Panc1 (cell line): Measurements from ENCODE around the gene AKAP13.

ENCODE experiments used
- POLR2AphosphoS5 ChIP-seq: IDR thresholded peaks from 2 replicates; pipeline ENCODE4 v1.6.1; 2012; ENCODE audit warnings: mild to moderate bottlenecking, low read depth, low read length, moderate library complexity
- TF ChIP-seq, protein P1 (sequence below): fragments of 450-650 bp; IDR thresholded peaks from 2 replicates; pipeline ENCODE4 v1.5.1; 2017; ENCODE audit warnings: mild to moderate bottlenecking

- TF ChIP-seq POLR2AphosphoS5, result no peak
- TF ChIP-seq, protein P1, sequence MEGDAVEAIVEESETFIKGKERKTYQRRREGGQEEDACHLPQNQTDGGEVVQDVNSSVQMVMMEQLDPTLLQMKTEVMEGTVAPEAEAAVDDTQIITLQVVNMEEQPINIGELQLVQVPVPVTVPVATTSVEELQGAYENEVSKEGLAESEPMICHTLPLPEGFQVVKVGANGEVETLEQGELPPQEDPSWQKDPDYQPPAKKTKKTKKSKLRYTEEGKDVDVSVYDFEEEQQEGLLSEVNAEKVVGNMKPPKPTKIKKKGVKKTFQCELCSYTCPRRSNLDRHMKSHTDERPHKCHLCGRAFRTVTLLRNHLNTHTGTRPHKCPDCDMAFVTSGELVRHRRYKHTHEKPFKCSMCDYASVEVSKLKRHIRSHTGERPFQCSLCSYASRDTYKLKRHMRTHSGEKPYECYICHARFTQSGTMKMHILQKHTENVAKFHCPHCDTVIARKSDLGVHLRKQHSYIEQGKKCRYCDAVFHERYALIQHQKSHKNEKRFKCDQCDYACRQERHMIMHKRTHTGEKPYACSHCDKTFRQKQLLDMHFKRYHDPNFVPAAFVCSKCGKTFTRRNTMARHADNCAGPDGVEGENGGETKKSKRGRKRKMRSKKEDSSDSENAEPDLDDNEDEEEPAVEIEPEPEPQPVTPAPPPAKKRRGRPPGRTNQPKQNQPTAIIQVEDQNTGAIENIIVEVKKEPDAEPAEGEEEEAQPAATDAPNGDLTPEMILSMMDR, result no peak
Measured at GRCh38 chr15:85681386-85681785, 301.0 kb downstream of the AKAP13 start.
